ENCODE results near the gene CSK. TPM values are rescaled to one million over a fixed set of nuclear protein-coding genes. Genes with fewer than 3 reads are reported as not detected.

CSK gene
- total and polyA plus RNA-seq, 2 of the 8 experiments (the other 6 are each of a cell fraction or from before 2014, with no cell fraction given), result 13.7 to 50.2 TPM

DNA sequence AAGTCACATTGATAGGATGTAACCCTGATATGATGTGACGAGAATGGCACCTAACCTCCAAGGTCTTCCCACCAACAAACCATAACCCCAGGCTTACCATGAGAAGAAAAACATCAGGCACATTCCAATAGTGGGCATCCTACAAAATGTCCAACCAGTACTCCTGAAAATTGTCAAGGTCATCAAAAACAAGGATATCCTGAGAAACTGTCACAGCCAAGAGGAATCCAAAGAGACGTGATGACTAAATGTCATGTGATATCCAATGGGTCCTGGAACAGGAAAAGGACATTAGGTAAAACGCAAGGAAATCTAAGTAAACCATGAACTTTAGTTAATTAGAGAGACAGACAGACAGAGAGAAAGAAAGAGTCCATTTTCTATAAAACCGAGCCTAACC is 35.5 kb upstream of the CSK start:
- H3K4me2 ChIP-seq (ENCODE audit: insufficient read depth in 1 of 2, low read depth in 2 of 2, low read length in 2 of 2), result no peak overlapping the region
- no peak overlapping the region for H4K8ac ChIP-seq (ENCODE audit: extremely low read depth, insufficient read depth, low read length)
- peaks cover 0 to 4% (median 0%) of the 10 kb centered on the region in 4 experiments; a peak in 2 of 7 replicates for H3K4me1 ChIP-seq (replicated peaks in 1 of 4; ENCODE audit: control insufficient read depth in 3 of 4, insufficient read depth in 4 of 4, low read length in 3 of 4)
- no peak for DNase-seq (ENCODE audit: low read depth in 1 of 2, low spot score in 2 of 2)
- no peaks in the 10 kb centered on the region for H3K23me2 ChIP-seq (ENCODE audit: low read depth, low read length)
- no peak for TF ChIP-seq CHD2 (IDR thresholded peaks at IDR 0.05; ENCODE audit: low read length)
- no peak for TF ChIP-seq TEAD4 (IDR thresholded peaks at IDR 0.05; ENCODE audit: low read depth, low read length)
- no peak for TF ChIP-seq POLR2AphosphoS5 (IDR thresholded peaks at IDR 0.05; ENCODE audit: low read depth, low read length)
- no peak for TF ChIP-seq HDAC2 (IDR thresholded peaks at IDR 0.05; ENCODE audit: borderline replicate concordance in 1 of 2, low read depth in 2 of 2, low read length in 2 of 2)
- no peak overlapping the region for H3K4me3 ChIP-seq (ENCODE audit: extremely low read depth in 1 of 4, insufficient read depth in 2 of 4, low read depth in 3 of 4, low read length in 4 of 4)
- 80% methylated on average over 4 of the region's 4 CpGs; no CpG with 5 or more reads in 1 of the 2 experiments for WGBS, 2 experiments (ENCODE audit: extremely low coverage in 1 of 2, insufficient coverage in 1 of 2, insufficient read length in 1 of 2, insufficient replicate concordance in 2 of 2, low coverage in 1 of 2, low lambda C conversion rate in 2 of 2, missing lambda C conversion rate in 1 of 2)
- ChIA-PET CTCF (ENCODE audit: partially characterized antibody) (interaction anchor here (0.6 to 2.7 kb wide), 4 partner anchors 23 to 125 kb away, joined by 3 to 10 read pairs (median 4); no protein-coding TSS in a partner anchor), POLR2A (ENCODE audit: partially characterized antibody) (interaction anchor here (1.0 kb wide), 1 partner anchor 20 kb away, joined by 3 read pairs; no protein-coding TSS in a partner anchor)
- H3K27me3 ChIP-seq (replicated peaks in 1 of 4; ENCODE audit: control insufficient read depth in 3 of 4, extremely low read depth in 1 of 4, insufficient read depth in 3 of 4, low read length in 3 of 4), result peaks cover 0 to 6% (median 3%) of the 10 kb centered on the region in 4 experiments; a peak in 2 of 7 replicates
- H3K9ac ChIP-seq (replicated peaks in 1 of 4; ENCODE audit: extremely low read depth in 1 of 4, low read depth in 3 of 4, low read length in 3 of 4), result no peak overlapping the region
- no peak overlapping the region for H3K56ac ChIP-seq (replicated peaks; ENCODE audit: insufficient read length, low read depth, low read length)
- H2AFZ ChIP-seq (ENCODE audit: low read length), result no peak overlapping the region
- no peaks in the 10 kb centered on the region for H3K9me3 ChIP-seq (ENCODE audit: insufficient read depth in 2 of 2, low read depth in 1 of 2, low read length in 1 of 2)
- no peak overlapping the region for H2BK5ac ChIP-seq (ENCODE audit: low read depth, low read length)
- no peak overlapping the region for H2AK5ac ChIP-seq (ENCODE audit: low read depth, low read length)
- no peak overlapping the region for H3K27ac ChIP-seq (ENCODE audit: low read depth, low read length)
- no peak overlapping the region for H2BK120ac ChIP-seq (replicated peaks; ENCODE audit: low read depth, low read length)
- H3K36me3 ChIP-seq (ENCODE audit: control insufficient read depth in 2 of 4, insufficient read depth in 4 of 4, low read length in 3 of 4), result no peaks in the 10 kb centered on the region
- no peak overlapping the region for H2BK12ac ChIP-seq (ENCODE audit: low read depth, low read length)
- no peak overlapping the region for H3K14ac ChIP-seq (ENCODE audit: insufficient read length)
- peaks cover 0 to 1% of the 10 kb centered on the region in 2 experiments for H4K20me1 ChIP-seq (replicated peaks in 1 of 2; ENCODE audit: control insufficient read depth in 1 of 2, insufficient read depth in 2 of 2, low read length in 2 of 2)
- H3K23ac ChIP-seq (ENCODE audit: insufficient read length), result no peak overlapping the region
- H4K5ac ChIP-seq (ENCODE audit: insufficient read length, low read depth, low read length), result no peak overlapping the region
- no peak overlapping the region for H2BK20ac ChIP-seq (ENCODE audit: low read length)
- no peaks in the 10 kb centered on the region for H3K79me2 ChIP-seq (ENCODE audit: control insufficient read depth in 1 of 2, insufficient read depth in 2 of 2, low read length in 2 of 2)
- H4K91ac ChIP-seq (replicated peaks; ENCODE audit: insufficient read length, low read length), result no peak overlapping the region
- no peak overlapping the region for H2BK15ac ChIP-seq (ENCODE audit: low read length)
- FAIRE-seq, result no peak
- H3K4ac ChIP-seq (replicated peaks; ENCODE audit: insufficient read length, low read depth, low read length), result no peak overlapping the region
- H3K79me1 ChIP-seq (ENCODE audit: low read depth, low read length), result no peaks in the 10 kb centered on the region
- H3K18ac ChIP-seq (ENCODE audit: extremely low read depth, low read length), result no peak overlapping the region
